Neural crest cell (in vitro differentiated cells): Measurements from ENCODE around the gene OTOG. TPM values are rescaled to one million over a fixed set of nuclear protein-coding genes. Genes with fewer than 3 reads are reported as not detected.

ENCODE experiments used
- DNase-seq: peaks from one replicate; pipeline ENCODE4 v3.0.0; 2021; ENCODE audit warnings: low read depth, mixed read lengths, low spot score
- H3K27ac Mint-ChIP-seq: one replicate; pipeline ENCODE4 v1.8.0; 2021; ENCODE audit warnings: mild to moderate bottlenecking, mixed read lengths; ENCODE audit not compliant: unreplicated experiment
- H3K27me3 Mint-ChIP-seq: 2 replicates; pipeline ENCODE4 v1.8.0; 2021; ENCODE audit warnings: low read depth, mild to moderate bottlenecking, mixed read lengths
- H3K36me3 Mint-ChIP-seq: 2 replicates; pipeline ENCODE4 v1.8.0; 2021; ENCODE audit warnings: low read depth, mild to moderate bottlenecking, mixed read lengths
- H3K4me1 Mint-ChIP-seq: 2 replicates; pipeline ENCODE4 v1.8.0; 2021; ENCODE audit warnings: mixed read lengths
- H3K4me3 Mint-ChIP-seq: one replicate; pipeline ENCODE4 v1.8.0; 2021; ENCODE audit warnings: mild to moderate bottlenecking, mixed read lengths
- H3K9me3 Mint-ChIP-seq: 2 replicates; pipeline ENCODE4 v1.8.0; 2021; ENCODE audit warnings: mixed read lengths
- total RNA-seq: library from RNA; stranded (reverse); gene quantifications from 2 replicates; pipeline ENCODE4 v1.2.1, GENCODE V29; 2021
- TF ChIP-seq, protein P1 (sequence below): fragments of 200-600 bp; sonication (generic); conservative IDR thresholded peaks from 2 replicates; pipeline ENCODE4 v1.5.0; 2021; ENCODE audit warnings: antibody characterized with exemption, mild to moderate bottlenecking

The OTOG gene
- total RNA-seq, 1 donor from 2014 or later: not detected

GRCh38 chr11:17585911-17586695 is 39.0 kb downstream of the OTOG start:
- H3K4me3 Mint-ChIP-seq: no peak overlapping the region
- no peaks in the 10 kb centered on the region for H3K36me3 Mint-ChIP-seq
- peaks cover 2% of the 10 kb centered on the region for H3K27me3 Mint-ChIP-seq
- DNase-seq: no peak
- H3K4me1 Mint-ChIP-seq: no peaks in the 10 kb centered on the region
- H3K27ac Mint-ChIP-seq: no peak overlapping the region
- TF ChIP-seq, protein P1, sequence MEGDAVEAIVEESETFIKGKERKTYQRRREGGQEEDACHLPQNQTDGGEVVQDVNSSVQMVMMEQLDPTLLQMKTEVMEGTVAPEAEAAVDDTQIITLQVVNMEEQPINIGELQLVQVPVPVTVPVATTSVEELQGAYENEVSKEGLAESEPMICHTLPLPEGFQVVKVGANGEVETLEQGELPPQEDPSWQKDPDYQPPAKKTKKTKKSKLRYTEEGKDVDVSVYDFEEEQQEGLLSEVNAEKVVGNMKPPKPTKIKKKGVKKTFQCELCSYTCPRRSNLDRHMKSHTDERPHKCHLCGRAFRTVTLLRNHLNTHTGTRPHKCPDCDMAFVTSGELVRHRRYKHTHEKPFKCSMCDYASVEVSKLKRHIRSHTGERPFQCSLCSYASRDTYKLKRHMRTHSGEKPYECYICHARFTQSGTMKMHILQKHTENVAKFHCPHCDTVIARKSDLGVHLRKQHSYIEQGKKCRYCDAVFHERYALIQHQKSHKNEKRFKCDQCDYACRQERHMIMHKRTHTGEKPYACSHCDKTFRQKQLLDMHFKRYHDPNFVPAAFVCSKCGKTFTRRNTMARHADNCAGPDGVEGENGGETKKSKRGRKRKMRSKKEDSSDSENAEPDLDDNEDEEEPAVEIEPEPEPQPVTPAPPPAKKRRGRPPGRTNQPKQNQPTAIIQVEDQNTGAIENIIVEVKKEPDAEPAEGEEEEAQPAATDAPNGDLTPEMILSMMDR: no peak
- no peaks in the 10 kb centered on the region for H3K9me3 Mint-ChIP-seq

DNA sequence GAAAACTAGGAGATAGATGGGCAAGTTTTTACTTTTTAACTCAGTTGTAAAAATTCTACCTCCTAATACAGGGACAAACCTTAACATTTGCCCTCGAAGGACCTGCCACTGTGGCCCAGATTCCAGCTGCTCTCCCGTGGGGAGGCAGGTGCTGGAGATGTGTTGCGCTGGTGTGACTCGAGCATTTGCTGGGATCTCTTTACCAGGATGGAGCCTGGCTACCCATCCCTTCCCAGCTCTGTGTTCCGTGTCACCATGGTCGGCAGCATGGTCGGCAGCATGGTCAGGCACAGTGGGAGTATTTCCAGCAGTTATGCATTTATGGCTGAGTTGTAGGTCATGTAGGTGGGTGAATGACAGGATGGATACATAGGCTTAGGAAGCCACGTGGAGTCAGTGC is 41.1 kb downstream of the OTOG start:
- Mint-ChIP-seq H3K27me3 (peaks cover 14% of the 10 kb centered on the region), H3K27ac (no peak overlapping the region), H3K9me3 (no peaks in the 10 kb centered on the region), H3K4me1 (no peaks in the 10 kb centered on the region), H3K4me3 (no peak overlapping the region), H3K36me3 (no peaks in the 10 kb centered on the region)
- no peak for DNase-seq
- TF ChIP-seq, protein P1: no peak

DNA sequence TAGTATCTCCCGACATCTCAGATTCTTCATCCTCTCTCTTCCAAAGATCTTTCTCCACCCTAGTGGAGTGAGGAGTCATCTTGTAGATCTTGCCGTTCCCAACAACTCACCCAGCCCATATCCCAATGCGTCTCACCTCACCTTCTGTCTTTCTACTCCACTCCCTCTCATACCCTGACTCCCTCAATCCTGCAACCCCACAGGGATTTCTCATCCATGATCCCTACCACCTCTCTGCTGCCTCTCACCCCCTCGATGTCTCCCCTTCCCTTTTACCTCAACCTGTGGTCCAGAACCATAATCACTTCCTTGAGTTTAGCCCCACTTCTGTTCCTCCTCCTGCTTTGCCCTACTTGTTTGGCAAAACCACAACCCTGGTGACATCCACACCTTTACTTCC is 41.7 kb downstream of the OTOG start:
- no peaks in the 10 kb centered on the region for H3K9me3 Mint-ChIP-seq

GRCh38 chr11:17590463-17590862 is 43.4 kb downstream of the OTOG start:
- TF ChIP-seq, protein P1: no peak
- H3K27me3 Mint-ChIP-seq: peaks cover 28% of the 10 kb centered on the region
- H3K4me3 Mint-ChIP-seq: no peak overlapping the region
- H3K4me1 Mint-ChIP-seq: no peaks in the 10 kb centered on the region
- no peak overlapping the region for H3K27ac Mint-ChIP-seq
- no peaks in the 10 kb centered on the region for H3K36me3 Mint-ChIP-seq
- H3K9me3 Mint-ChIP-seq: no peaks in the 10 kb centered on the region
- DNase-seq: no peak

More for the DNA sequence above, 41.7 kb downstream of the OTOG start:
- Mint-ChIP-seq H3K27ac (no peak overlapping the region), H3K4me1 (no peaks in the 10 kb centered on the region), H3K27me3 (peaks cover 15% of the 10 kb centered on the region), H3K36me3 (no peaks in the 10 kb centered on the region), H3K4me3 (no peak overlapping the region)
- TF ChIP-seq, protein P1: no peak
- DNase-seq: no peak

DNA sequence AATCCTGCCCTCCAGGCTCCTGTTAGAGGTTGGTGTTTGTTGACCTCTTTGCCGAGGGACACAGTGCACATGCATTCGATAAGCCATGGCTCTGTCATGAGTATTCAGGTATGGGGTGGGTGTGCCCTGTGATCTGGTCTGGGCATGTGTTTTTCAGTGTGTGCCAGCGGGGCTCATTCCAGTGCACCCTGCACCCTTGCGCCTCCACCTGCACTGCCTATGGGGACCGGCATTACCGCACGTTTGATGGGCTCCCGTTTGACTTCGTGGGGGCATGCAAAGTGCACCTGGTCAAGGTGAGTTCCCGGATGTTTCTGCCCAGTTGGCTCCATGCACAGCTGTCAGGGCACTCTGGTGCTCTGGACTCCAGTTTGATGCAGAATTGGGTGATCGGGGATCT is 44.2 kb downstream of the OTOG start:
- TF ChIP-seq, protein P1: no peak
- no peaks in the 10 kb centered on the region for H3K36me3 Mint-ChIP-seq
- H3K27ac Mint-ChIP-seq: no peak overlapping the region
- peaks cover 37% of the 10 kb centered on the region for H3K27me3 Mint-ChIP-seq
- H3K4me3 Mint-ChIP-seq: no peak overlapping the region
- H3K9me3 Mint-ChIP-seq: no peaks in the 10 kb centered on the region
- H3K4me1 Mint-ChIP-seq: no peaks in the 10 kb centered on the region
- no peak for DNase-seq
